T1000 (cell line): ENCODE data around the gene POFUT2.

Experiments
- DNase-seq: peaks from one replicate; lab custom pipeline; 2025; ENCODE audit warnings: mixed read lengths; lab: John Stamatoyannopoulos, UW

POFUT2 gene

GRCh38 chr21:45262041-45262581 is 25.6 kb downstream of the POFUT2 start:
- DNase-seq, result no peak

- no peak for DNase-seq
Observed at GRCh38 chr21:45261093-45261492, 26.6 kb downstream of the POFUT2 start.

GRCh38 chr21:45260191-45260825 is 27.4 kb downstream of the POFUT2 start:
- no peak for DNase-seq

- DNase-seq, result no peak
Observed at GRCh38 chr21:45259206-45259840, 28.4 kb downstream of the POFUT2 start.

- no peak for DNase-seq
Observed at GRCh38 chr21:45258466-45258865, 29.2 kb downstream of the POFUT2 start.

GRCh38 chr21:45257673-45258341 is 29.9 kb downstream of the POFUT2 start:
- DNase-seq, result no peak

GRCh38 chr21:45256912-45257672 is 30.6 kb downstream of the POFUT2 start:
- DNase-seq, result no peak

GRCh38 chr21:45256021-45256911 is 31.4 kb downstream of the POFUT2 start:
- no peak for DNase-seq

GRCh38 chr21:45255381-45256020 is 32.2 kb downstream of the POFUT2 start:
- DNase-seq, result no peak

- no peak for DNase-seq
Observed at GRCh38 chr21:45254460-45254930, 33.2 kb downstream of the POFUT2 start.

GRCh38 chr21:45253633-45254459 is 33.8 kb downstream of the POFUT2 start:
- DNase-seq, result no peak

GRCh38 chr21:45253180-45253579 is 34.5 kb downstream of the POFUT2 start:
- peak; percentile 33 for DNase-seq

- no peak for DNase-seq
Observed at GRCh38 chr21:45252448-45252925, 35.2 kb downstream of the POFUT2 start.

GRCh38 chr21:45251635-45252447 is 35.9 kb downstream of the POFUT2 start:
- no peak for DNase-seq

GRCh38 chr21:45250914-45251634 is 36.6 kb downstream of the POFUT2 start:
- DNase-seq, result no peak

GRCh38 chr21:45250272-45250671 is 37.4 kb downstream of the POFUT2 start:
- DNase-seq, result no peak

- DNase-seq, result no peak
Observed at GRCh38 chr21:45249626-45250025, 38.1 kb downstream of the POFUT2 start.

- no peak for DNase-seq
Observed at GRCh38 chr21:45248893-45249381, 38.8 kb downstream of the POFUT2 start.
